HepG2 (cell line): ENCODE data around the gene AIF1. TPM values are rescaled to one million over a fixed set of nuclear protein-coding genes. Genes with fewer than 3 reads are reported as not detected.

ENCODE experiments used
- ATF7-NPFF ChIP-seq: sonication (generic); formaldehyde crosslinking; IDR thresholded peaks from 2 replicates; pipeline ENCODE4 v1.8.1; 2023; ENCODE audit warnings: mild to moderate bottlenecking, low read depth, missing genetic modification reagents, moderate library complexity
- NRL ChIP-seq: sonication (generic); formaldehyde crosslinking; IDR thresholded peaks from 2 replicates; pipeline ENCODE4 v1.5.0; 2020; ENCODE audit warnings: missing genetic modification reagents, mild to moderate bottlenecking, moderate library complexity, borderline replicate concordance
- SOX13 ChIP-seq, 3 experiments: fragments of 450-650 bp in 1 of 3; sonication (generic) in 1 of 3; formaldehyde crosslinking in 1 of 3; IDR thresholded peaks in 2 of 3; conservative IDR thresholded peaks in 1 of 3; 2 replicates each; pipeline versions ENCODE4 v1.5.0 to v1.6.1; 2016 to 2020; ENCODE audit warnings: antibody characterized with exemption in 1 of 3, mild to moderate bottlenecking in 1 of 3, missing compliant biosample characterization in 1 of 3, missing genetic modification reagents in 1 of 3, moderate library complexity in 1 of 3
- YY1 ChIP-seq: IDR thresholded peaks from 2 replicates; pipeline ENCODE4 v1.6.1; 2011; ENCODE audit warnings: low read length, low read depth, moderate library complexity, mild to moderate bottlenecking; ENCODE audit not compliant: insufficient read depth, insufficient replicate concordance
- ZKSCAN5 ChIP-seq: sonication (generic); formaldehyde crosslinking; IDR thresholded peaks from 2 replicates; pipeline ENCODE4 v1.5.1; 2020; ENCODE audit warnings: mild to moderate bottlenecking, missing genetic modification reagents
- ZNF749 ChIP-seq: sonication (generic); formaldehyde crosslinking; IDR thresholded peaks from 2 replicates; pipeline ENCODE4 v1.8.0; 2022; ENCODE audit warnings: mild to moderate bottlenecking, missing genetic modification reagents, moderate library complexity, borderline replicate concordance
- ZSCAN20 ChIP-seq: sonication (generic); formaldehyde crosslinking; IDR thresholded peaks from 2 replicates; pipeline ENCODE4 v1.4.0; 2020; ENCODE audit warnings: missing genetic modification reagents, mild to moderate bottlenecking, borderline replicate concordance
- polyA plus RNA-seq, 8 experiments: library from polyadenylated mRNA; depleted of rRNA in 3 of 8; stranded (reverse) in 7 of 8; unstranded in 1 of 8; fragments of >200 nt; fragmentation: Illumina TruSeq in 4 of 8; extraction: Trizol in 4 of 8; gene quantifications; 2 replicates each; pipeline versions ENCODE4 v1.2.1 to v1.2.3, GENCODE V29; 2011 to 2016; ENCODE audit warnings: low read depth in 4 of 8, missing spikeins in 1 of 8, mixed read lengths in 1 of 8; ENCODE audit not compliant: insufficient read depth in 1 of 8
- total RNA-seq, 5 experiments: library from RNA; depleted of rRNA; stranded (reverse); fragments of >200 nt; fragmentation: Illumina TruSeq; extraction: Trizol; gene quantifications; 2 replicates each; pipeline ENCODE4 v1.2.3, GENCODE V29; 2016; ENCODE audit warnings: low read depth in 1 of 5
- TF ChIP-seq, protein P1 (sequence below): sonication (generic); formaldehyde crosslinking; IDR thresholded peaks from 2 replicates; pipeline ENCODE4 v1.9.0; 2021; ENCODE audit warnings: missing genetic modification reagents, borderline replicate concordance
- TF ChIP-seq, protein P2 (sequence below): IDR thresholded peaks from 2 replicates; pipeline ENCODE4 v1.6.1; 2016; ENCODE audit warnings: mild to moderate bottlenecking
- TF ChIP-seq, protein P3 (sequence below): sonication (generic); formaldehyde crosslinking; IDR thresholded peaks from 2 replicates; pipeline ENCODE4 v1.4.0; 2020; ENCODE audit warnings: missing genetic modification reagents
- TF ChIP-seq, protein P4 (sequence below): IDR thresholded peaks from 2 replicates; pipeline ENCODE4 v1.6.1; 2016; ENCODE audit warnings: low read depth
- TF ChIP-seq, protein P5 (sequence below): IDR thresholded peaks from 2 replicates; pipeline ENCODE4 v1.6.1; 2016; ENCODE audit warnings: missing genetic modification reagents, missing compliant biosample characterization
- TF ChIP-seq, protein P6 (sequence below): sonication (generic); formaldehyde crosslinking; conservative IDR thresholded peaks from 2 replicates; pipeline ENCODE4 v1.4.0; 2020; ENCODE audit warnings: mild to moderate bottlenecking, missing genetic modification reagents, moderate library complexity

AIF1 gene
- total and polyA plus RNA-seq, 2 of the 13 experiments (the other 11 are each of a cell fraction or from before 2014, with no cell fraction given), result 1.5 TPM; not detected in 1

DNA sequence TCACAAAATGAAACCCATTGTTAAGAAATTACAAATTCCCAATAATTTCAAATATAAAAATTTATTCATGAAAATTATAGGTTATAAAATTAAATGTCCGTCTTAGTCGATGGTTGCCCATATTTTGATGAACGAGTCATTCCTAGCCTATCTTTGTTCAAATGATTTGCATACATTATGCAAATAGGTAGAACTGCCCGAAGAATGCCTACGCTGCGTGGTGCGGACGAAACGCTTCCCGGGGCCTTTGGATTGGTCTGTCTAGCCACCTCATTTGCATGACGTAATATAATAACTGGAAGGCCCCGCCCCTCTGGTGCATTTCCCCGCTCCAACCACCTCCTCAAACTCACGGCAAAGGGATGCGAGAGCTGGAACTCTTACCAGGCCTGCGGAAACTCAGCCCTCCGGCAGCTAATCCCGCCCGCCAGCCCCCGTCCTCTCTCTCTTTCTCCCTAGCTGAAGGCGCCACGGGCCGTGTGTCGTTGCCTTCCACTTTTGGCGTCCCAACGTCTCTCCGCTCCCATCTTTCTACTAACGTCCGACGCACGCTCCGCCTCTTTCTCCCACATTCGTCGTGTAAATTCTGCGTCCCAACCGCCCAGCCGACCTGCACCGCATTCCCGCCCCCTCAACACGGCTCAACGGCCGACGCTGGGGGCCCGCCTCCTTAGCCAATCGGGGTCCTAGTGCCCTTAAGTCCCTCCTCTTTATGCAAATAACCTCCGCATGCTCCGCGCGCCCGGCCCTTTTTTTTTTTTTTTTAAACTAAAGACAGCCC lies 5.0 kb downstream of the AIF1 start (continued):
- TF ChIP-seq, protein P1, sequence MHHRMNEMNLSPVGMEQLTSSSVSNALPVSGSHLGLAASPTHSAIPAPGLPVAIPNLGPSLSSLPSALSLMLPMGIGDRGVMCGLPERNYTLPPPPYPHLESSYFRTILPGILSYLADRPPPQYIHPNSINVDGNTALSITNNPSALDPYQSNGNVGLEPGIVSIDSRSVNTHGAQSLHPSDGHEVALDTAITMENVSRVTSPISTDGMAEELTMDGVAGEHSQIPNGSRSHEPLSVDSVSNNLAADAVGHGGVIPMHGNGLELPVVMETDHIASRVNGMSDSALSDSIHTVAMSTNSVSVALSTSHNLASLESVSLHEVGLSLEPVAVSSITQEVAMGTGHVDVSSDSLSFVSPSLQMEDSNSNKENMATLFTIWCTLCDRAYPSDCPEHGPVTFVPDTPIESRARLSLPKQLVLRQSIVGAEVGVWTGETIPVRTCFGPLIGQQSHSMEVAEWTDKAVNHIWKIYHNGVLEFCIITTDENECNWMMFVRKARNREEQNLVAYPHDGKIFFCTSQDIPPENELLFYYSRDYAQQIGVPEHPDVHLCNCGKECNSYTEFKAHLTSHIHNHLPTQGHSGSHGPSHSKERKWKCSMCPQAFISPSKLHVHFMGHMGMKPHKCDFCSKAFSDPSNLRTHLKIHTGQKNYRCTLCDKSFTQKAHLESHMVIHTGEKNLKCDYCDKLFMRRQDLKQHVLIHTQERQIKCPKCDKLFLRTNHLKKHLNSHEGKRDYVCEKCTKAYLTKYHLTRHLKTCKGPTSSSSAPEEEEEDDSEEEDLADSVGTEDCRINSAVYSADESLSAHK, result peak; percentile 79; the same call in 1 of the 2 replicates
- TF ChIP-seq ZNF749 (CRISPR knock-in tag) (peak; percentile 67), YY1 (peak; percentile 52), NRL (CRISPR knock-in tag) (peak; percentile 70; the same call in 1 of the 2 replicates), ZKSCAN5 (CRISPR knock-in tag) (no peak), ATF7-NPFF (CRISPR knock-in tag) (peak; percentile 84; the same call in 1 of the 2 replicates), ZSCAN20 (CRISPR knock-in tag) (0 out of 2 replicates have a peak, but pooled peaks have one; percentile 50), SOX13 (IDR thresholded peaks at IDR 0.05) (0 out of 2 replicates have a peak, but pooled peaks have one; percentile 17), SOX13 (CRISPR knock-in tag; conservative IDR thresholded peaks at IDR 0.05 in 1 of 2, IDR thresholded peaks at IDR 0.05 in 1 of 2) (peak in 1 of 2 experiments; percentile 27; a peak in 1 of 4 replicates)
- TF ChIP-seq, protein P2, sequence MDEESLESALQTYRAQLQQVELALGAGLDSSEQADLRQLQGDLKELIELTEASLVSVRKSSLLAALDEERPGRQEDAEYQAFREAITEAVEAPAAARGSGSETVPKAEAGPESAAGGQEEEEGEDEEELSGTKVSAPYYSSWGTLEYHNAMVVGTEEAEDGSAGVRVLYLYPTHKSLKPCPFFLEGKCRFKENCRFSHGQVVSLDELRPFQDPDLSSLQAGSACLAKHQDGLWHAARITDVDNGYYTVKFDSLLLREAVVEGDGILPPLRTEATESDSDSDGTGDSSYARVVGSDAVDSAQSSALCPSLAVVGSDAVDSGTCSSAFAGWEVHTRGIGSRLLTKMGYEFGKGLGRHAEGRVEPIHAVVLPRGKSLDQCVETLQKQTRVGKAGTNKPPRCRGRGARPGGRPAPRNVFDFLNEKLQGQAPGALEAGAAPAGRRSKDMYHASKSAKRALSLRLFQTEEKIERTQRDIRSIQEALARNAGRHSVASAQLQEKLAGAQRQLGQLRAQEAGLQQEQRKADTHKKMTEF (CRISPR knock-in tag), result peak; percentile 59; the same call in 1 of the 2 replicates
- TF ChIP-seq, protein P3, sequence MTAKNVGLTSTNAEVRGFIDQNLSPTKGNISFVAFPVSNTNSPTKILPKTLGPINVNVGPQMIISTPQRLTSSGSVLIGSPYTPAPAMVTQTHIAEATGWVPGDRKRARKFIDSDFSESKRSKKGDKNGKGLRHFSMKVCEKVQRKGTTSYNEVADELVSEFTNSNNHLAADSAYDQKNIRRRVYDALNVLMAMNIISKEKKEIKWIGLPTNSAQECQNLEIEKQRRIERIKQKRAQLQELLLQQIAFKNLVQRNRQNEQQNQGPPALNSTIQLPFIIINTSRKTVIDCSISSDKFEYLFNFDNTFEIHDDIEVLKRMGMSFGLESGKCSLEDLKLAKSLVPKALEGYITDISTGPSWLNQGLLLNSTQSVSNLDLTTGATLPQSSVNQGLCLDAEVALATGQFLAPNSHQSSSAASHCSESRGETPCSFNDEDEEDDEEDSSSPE (CRISPR knock-in tag), result peak; percentile 97
- TF ChIP-seq, protein P4, sequence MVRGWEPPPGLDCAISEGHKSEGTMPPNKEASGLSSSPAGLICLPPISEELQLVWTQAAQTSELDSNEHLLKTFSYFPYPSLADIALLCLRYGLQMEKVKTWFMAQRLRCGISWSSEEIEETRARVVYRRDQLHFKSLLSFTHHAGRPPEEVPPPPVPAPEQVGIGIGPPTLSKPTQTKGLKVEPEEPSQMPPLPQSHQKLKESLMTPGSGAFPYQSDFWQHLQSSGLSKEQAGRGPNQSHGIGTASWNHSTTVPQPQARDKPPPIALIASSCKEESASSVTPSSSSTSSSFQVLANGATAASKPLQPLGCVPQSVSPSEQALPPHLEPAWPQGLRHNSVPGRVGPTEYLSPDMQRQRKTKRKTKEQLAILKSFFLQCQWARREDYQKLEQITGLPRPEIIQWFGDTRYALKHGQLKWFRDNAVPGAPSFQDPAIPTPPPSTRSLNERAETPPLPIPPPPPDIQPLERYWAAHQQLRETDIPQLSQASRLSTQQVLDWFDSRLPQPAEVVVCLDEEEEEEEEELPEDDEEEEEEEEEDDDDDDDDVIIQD (CRISPR knock-in tag), result peak; percentile 78; the same call in 1 of the 2 replicates
- TF ChIP-seq, protein P5, sequence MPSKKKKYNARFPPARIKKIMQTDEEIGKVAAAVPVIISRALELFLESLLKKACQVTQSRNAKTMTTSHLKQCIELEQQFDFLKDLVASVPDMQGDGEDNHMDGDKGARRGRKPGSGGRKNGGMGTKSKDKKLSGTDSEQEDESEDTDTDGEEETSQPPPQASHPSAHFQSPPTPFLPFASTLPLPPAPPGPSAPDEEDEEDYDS (CRISPR knock-in tag), result peak; percentile 98
- TF ChIP-seq, protein P6, sequence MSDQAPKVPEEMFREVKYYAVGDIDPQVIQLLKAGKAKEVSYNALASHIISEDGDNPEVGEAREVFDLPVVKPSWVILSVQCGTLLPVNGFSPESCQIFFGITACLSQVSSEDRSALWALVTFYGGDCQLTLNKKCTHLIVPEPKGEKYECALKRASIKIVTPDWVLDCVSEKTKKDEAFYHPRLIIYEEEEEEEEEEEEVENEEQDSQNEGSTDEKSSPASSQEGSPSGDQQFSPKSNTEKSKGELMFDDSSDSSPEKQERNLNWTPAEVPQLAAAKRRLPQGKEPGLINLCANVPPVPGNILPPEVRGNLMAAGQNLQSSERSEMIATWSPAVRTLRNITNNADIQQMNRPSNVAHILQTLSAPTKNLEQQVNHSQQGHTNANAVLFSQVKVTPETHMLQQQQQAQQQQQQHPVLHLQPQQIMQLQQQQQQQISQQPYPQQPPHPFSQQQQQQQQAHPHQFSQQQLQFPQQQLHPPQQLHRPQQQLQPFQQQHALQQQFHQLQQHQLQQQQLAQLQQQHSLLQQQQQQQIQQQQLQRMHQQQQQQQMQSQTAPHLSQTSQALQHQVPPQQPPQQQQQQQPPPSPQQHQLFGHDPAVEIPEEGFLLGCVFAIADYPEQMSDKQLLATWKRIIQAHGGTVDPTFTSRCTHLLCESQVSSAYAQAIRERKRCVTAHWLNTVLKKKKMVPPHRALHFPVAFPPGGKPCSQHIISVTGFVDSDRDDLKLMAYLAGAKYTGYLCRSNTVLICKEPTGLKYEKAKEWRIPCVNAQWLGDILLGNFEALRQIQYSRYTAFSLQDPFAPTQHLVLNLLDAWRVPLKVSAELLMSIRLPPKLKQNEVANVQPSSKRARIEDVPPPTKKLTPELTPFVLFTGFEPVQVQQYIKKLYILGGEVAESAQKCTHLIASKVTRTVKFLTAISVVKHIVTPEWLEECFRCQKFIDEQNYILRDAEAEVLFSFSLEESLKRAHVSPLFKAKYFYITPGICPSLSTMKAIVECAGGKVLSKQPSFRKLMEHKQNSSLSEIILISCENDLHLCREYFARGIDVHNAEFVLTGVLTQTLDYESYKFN (CRISPR knock-in tag), result peak; percentile 67
